Activated CD4-positive, alpha-beta T cell treated with anti-CD3 and anti-CD28 coated beads, Interleukin-2, Interleukin-4, amounts not matched to agents 100 ng/mL and 50 ng/mL, durations not matched to agents 16 hours and 8 hours (primary cell): Measurements from ENCODE around the gene MTR.
A peak's percentile ranks its signal among the peaks of the same experiment; 100 is the strongest.

Experiments used
- DNase-seq: peaks from one replicate; pipeline ENCODE4 v3.0.0-alpha.2; 2020; ENCODE audit warnings: low spot score

MTR gene

DNA sequence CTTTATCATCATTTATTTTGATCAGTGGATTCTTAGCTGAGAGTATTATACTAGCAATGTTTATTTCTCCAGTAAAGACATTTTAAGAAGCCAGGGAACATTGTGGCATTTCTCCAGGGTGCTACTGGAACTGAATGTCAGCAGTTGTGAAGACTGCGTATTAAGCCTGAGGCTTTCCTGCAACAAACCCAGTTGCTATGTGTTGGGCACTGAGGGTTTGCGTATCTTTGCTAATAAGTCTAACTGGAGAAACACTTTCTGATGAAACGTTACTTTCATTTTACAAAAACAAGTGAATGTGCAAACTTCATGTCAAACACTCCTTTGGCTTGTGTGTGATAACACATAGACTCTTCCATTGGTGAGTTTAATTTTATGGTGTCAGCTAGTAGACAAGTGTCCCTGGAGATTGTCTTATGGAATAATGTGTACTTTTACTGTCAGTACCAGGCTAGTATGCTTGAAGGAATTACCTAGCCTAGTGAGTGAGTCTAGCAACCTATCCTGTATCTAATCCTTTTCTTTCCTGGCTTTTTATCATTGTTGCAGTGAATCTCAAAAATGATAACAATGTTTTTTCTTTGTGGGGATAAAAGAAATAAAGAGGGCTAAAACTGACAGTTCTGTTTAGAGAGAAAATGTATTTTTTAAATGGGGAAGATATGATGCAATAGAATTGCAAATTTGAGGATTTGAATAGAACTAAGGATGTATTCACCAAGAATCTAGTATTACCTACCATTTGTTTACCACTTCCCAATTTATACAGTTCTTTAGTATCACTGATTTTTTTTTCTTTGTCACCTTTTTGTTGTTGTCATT, 70.1 kb downstream of the MTR start:
- DNase-seq, result no peak

GRCh38 chr1:236865818-236866155, 70.7 kb downstream of the MTR start:
- no peak for DNase-seq

- peak; percentile 55 for DNase-seq
Measured at GRCh38 chr1:236868625-236869467, 73.8 kb downstream of the MTR start.

DNA sequence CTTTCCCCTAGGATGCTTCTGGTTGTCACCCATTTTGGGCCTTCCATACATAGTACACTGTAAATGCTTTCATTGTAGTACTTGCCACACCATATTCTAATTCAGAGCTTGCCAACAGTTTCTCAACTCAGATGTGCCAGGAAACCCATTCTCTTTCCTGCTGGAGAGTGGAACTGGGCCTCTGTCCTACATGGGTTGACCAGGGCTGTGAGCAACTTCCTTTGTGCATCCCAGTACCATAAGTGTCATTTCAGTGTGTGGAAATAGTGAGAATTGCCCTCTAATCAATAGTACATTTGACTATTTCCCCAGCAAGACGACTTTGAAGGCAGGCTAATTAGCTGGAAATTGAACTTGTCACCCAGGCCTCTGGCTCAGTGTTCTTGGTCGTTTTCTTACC, 74.8 kb downstream of the MTR start:
- no peak for DNase-seq

GRCh38 chr1:236870721-236871120, 75.6 kb downstream of the MTR start:
- DNase-seq, result peak; percentile 55

DNA sequence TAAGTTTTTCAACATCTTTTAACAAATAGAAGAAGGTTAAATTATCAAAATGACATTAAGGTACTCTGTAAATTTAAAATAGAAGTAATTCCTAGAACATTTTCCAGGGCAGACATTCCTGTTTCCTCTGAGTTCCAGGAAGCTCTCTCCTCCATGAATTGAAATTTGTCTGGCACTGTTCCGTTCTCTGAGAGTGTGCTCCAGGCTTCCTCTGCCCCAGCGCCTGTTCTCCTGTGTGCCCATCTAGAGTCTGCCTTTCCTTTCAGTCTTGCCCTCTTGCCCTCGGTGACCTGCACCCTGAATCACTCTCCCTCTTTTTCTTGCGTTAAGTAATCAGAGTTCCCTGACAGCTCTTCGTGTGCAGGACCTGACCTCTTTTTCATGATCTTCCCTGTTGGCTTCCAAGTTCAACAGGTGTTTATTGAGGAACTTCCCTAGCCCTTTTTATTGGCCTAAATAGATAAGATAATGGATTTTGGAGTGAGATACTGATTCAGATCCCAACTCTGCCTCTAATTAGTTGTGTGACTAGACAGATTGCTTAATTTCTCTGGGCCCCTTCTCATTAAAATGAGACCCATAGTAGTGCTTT, 77.1 kb downstream of the MTR start:
- DNase-seq, result no peak

DNA sequence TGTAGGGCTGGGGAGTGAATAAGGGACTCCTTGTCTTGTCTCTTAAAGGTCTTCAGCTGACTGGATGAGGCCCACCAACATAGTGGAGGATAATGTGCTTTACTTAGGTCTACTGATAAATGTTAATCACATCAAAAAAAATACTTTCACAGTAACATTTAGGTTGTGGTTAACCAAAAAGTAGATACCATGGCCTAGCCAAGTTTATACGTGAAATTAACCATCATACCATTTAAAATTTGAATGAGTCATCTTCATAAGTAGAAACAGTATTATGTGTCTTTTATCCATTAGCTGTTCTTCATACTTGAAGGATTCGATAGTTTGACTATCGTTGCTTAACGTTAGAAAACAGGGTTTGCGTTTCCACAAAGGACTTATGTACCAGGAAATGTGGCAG, 80.9 kb downstream of the MTR start:
- no peak for DNase-seq

GRCh38 chr1:236877661-236878060, 82.6 kb downstream of the MTR start:
- no peak for DNase-seq

GRCh38 chr1:236880209-236880608, 85.1 kb downstream of the MTR start:
- no peak for DNase-seq

GRCh38 chr1:236882678-236883077, 87.6 kb downstream of the MTR start:
- no peak for DNase-seq

DNA sequence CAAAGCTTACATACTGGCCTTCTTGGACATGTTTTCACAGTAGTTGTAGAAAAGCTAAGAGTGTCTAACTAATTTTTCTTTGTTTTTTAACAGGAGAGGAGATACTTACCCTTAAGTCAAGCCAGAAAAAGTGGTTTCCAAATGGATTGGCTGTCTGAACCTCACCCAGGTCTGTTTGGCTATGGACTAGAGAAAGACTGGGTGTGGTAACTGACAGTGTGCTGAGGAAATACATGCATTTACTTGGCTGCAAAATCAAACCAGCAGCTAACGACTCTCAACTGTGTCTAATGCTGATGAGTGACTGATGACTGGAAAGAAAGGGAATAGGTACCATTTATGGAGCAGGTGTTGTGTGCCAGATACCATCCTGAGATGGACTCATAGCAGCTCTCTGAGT, 91.1 kb downstream of the MTR start:
- DNase-seq, result no peak

- no peak for DNase-seq
Measured at GRCh38 chr1:236887081-236887480, 92.0 kb downstream of the MTR start.

- DNase-seq, result no peak
Measured at GRCh38 chr1:236888126-236888525, 93.0 kb downstream of the MTR start.

DNA sequence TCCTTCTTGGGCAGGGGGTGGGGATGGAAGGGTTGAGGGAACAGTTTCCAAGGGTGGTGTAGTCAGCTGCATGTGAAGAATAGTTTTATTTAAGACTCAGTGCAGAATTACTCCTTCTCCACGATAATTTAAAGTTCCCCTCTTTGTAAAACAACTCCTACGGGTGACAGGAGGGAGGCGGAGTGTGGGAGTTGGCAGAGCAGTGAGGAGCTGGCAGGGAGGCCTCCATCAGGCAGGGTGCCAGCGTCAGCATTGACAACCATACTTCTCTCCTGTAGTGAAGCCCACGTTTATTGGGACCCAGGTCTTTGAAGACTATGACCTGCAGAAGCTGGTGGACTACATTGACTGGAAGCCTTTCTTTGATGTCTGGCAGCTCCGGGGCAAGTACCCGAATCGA, 93.8 kb downstream of the MTR start:
- no peak for DNase-seq

DNA sequence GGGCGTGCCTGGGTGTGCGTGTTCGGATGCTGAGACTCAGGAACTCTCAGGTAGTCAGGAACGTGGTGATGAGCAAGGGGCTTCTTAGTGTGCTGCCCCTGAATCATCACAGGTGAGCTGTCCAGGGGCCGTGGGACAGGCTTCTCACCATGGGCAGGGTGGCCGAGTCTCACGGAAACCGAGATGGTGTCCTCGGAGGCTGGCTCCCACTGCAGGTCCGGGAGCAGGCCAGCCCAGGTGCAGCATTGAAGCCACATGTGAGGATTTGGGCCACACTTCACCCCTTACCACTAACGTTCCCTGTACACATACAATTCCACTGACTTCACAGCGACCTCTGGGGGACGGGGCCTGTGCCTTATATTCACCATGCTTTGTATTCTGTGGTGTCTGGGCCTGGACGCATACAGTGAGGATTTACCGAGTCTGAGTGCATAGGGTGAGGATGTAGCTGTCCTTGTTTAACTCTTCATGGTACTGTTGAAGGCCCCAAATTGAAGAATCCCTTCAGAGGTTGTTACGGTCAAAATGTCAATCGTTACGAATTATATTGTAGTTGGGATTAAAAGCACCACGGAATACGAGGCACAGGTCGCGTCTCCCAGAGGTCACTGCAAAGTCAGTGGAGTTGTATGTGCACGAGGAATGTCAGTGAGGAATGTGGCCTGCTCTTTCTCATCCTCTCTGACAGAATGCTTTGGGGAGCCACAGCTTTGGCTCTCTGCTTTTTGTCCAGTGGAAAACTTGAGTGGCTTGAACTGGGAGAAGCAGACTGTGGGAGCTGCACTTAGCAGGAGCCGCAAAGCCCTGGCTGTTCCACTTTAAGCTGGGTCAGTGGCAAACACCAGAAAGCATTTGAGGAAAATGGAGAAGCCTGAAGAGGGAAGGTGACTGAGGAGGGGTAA, 95.3 kb downstream of the MTR start:
- no peak for DNase-seq

- no peak for DNase-seq
Measured at GRCh38 chr1:236893626-236894545, 98.8 kb downstream of the MTR start.

- no peak for DNase-seq
Measured at GRCh38 chr1:236895665-236896387, 100.7 kb downstream of the MTR start.

DNA sequence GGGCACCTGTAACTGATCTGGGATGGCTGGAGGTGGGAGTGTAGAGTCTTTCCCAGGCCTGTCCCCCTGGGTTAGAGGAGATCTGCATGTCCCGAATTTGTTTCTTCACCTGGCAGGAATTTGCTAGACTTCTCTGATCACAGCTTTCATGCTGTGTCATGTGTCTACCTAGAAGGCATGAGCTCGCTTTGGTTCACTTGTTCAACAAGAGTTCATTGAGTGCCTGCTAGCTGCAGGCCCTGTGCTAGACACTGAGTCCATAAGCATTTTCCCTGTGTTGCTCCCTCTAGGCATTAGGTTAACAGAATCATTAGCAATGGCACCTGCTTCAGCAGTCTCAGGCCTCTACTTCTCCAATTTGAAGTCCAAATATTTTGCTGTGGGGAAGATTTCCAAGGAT, 101.6 kb downstream of the MTR start:
- DNase-seq, result no peak

GRCh38 chr1:236904892-236905741, 110.0 kb downstream of the MTR start:
- DNase-seq, result peak; percentile 39
